Neuronal stem cell (in vitro differentiated cells): ENCODE data around the gene CA9. TPM values are rescaled to one million over a fixed set of nuclear protein-coding genes. Genes with fewer than 3 reads are reported as not detected.

ENCODE experiments used
- DNase-seq: peaks from one replicate; pipeline ENCODE4 v3.0.0-alpha.2; 2013; ENCODE audit warnings: low spot score
- H2AFZ ChIP-seq: one replicate; pipeline ENCODE4 v1.6.1; 2013; ENCODE audit warnings: mild to moderate bottlenecking, low read length, inconsistent platforms
- H2AK5ac ChIP-seq: 2 replicates; pipeline ENCODE4 v1.6.1; 2013; ENCODE audit warnings: low read depth, mild to moderate bottlenecking, inconsistent platforms, low read length, moderate library complexity, mixed read lengths
- H2BK120ac ChIP-seq: 2 replicates; pipeline ENCODE4 v1.6.1; 2013; ENCODE audit warnings: low read depth, mild to moderate bottlenecking, inconsistent platforms, low read length, moderate library complexity, mixed read lengths
- H2BK12ac ChIP-seq: one replicate; pipeline ENCODE4 v1.6.1; 2013; ENCODE audit warnings: low read length, inconsistent platforms
- H2BK15ac ChIP-seq: 2 replicates; pipeline ENCODE4 v1.6.1; 2013; ENCODE audit warnings: mild to moderate bottlenecking, low read length, inconsistent platforms, mixed read lengths
- H2BK5ac ChIP-seq: one replicate; pipeline ENCODE4 v1.6.1; 2013; ENCODE audit warnings: inconsistent platforms, mild to moderate bottlenecking, low read length, moderate library complexity
- H3K14ac ChIP-seq: one replicate; pipeline ENCODE4 v1.6.1; 2013; ENCODE audit warnings: low read length, inconsistent platforms
- H3K18ac ChIP-seq: 2 replicates; pipeline ENCODE4 v1.6.1; 2013; ENCODE audit warnings: low read length, inconsistent platforms
- H3K23ac ChIP-seq: 2 replicates; pipeline ENCODE4 v1.6.1; 2013; ENCODE audit warnings: low read depth, mild to moderate bottlenecking, mixed read lengths, low read length, inconsistent platforms; ENCODE audit not compliant: poor library complexity
- H3K27ac ChIP-seq: replicated peaks from 3 replicates; pipeline ENCODE4 v1.5.1; 2013; ENCODE audit warnings: low read length, inconsistent platforms
- H3K27me3 ChIP-seq, 3 experiments: 2 replicates each; pipeline ENCODE4 v1.6.1; 2013; ENCODE audit warnings: low read length in 3 of 3, mild to moderate bottlenecking in 2 of 3, inconsistent platforms in 1 of 3, low read depth in 1 of 3, mixed read lengths in 1 of 3, moderate library complexity in 1 of 3; ENCODE audit not compliant: control insufficient read depth in 3 of 3, insufficient read depth in 3 of 3
- H3K36me3 ChIP-seq, 2 donors: replicated peaks in 1 of 2; 2 replicates each; pipeline ENCODE4 v1.6.1; 2013; ENCODE audit warnings: low read length in 2 of 2; ENCODE audit not compliant: control insufficient read depth in 2 of 2, insufficient read depth in 2 of 2
- H3K4ac ChIP-seq: 2 replicates; pipeline ENCODE4 v1.6.1; 2013; ENCODE audit warnings: inconsistent platforms, mild to moderate bottlenecking, low read length, moderate library complexity
- H3K4me1 ChIP-seq, 2 donors: 1 replicate in 1 of 2; 2 replicates in 1 of 2; pipeline ENCODE4 v1.6.1; 2013; ENCODE audit warnings: low read length in 2 of 2, low read depth in 1 of 2; ENCODE audit not compliant: control insufficient read depth in 2 of 2, insufficient read depth in 1 of 2
- H3K4me2 ChIP-seq: one replicate; pipeline ENCODE4 v1.6.1; 2013; ENCODE audit warnings: mild to moderate bottlenecking, low read length, inconsistent platforms; ENCODE audit not compliant: insufficient read depth, poor library complexity, severe bottlenecking
- H3K4me3 ChIP-seq, 2 donors: 2 replicates each; pipeline ENCODE4 v1.5.1; 2013; ENCODE audit warnings: low read length in 2 of 2, mild to moderate bottlenecking in 2 of 2, inconsistent platforms in 1 of 2, moderate library complexity in 1 of 2
- H3K79me1 ChIP-seq: one replicate; pipeline ENCODE4 v1.6.1; 2013; ENCODE audit warnings: low read depth, mild to moderate bottlenecking, inconsistent platforms, low read length, moderate library complexity
- H3K9ac ChIP-seq: one replicate; pipeline ENCODE4 v1.6.1; 2013; ENCODE audit warnings: mild to moderate bottlenecking, low read depth, low read length, inconsistent platforms; ENCODE audit not compliant: poor library complexity
- H3K9me3 ChIP-seq, 2 donors: replicated peaks in 1 of 2; 2 replicates each; pipeline versions ENCODE3 to v1.6.1; 2013; ENCODE audit warnings: low read length in 2 of 2, mild to moderate bottlenecking in 2 of 2, inconsistent platforms in 1 of 2, low read depth in 1 of 2, mixed read lengths in 1 of 2, moderate library complexity in 1 of 2; ENCODE audit not compliant: control insufficient read depth in 2 of 2, insufficient read depth in 1 of 2
- H4K8ac ChIP-seq: one replicate; pipeline ENCODE4 v1.6.1; 2013; ENCODE audit warnings: low read depth, mild to moderate bottlenecking, inconsistent platforms, low read length, moderate library complexity
- H4K91ac ChIP-seq: one replicate; pipeline ENCODE4 v1.6.1; 2013; ENCODE audit warnings: low read length, low read depth, mild to moderate bottlenecking, inconsistent platforms; ENCODE audit not compliant: poor library complexity
- WGBS, 2 donors: extraction: QIAGEN DNeasy Blood & Tissue Kit; methylation state at CpG; one replicate each; pipeline ENCODE4 v1.1.7; 2013; ENCODE audit warnings: missing lambda C conversion rate in 2 of 2, mixed read lengths in 1 of 2; ENCODE audit not compliant: insufficient read length in 2 of 2, insufficient replicate concordance in 1 of 2; ENCODE audit errors: extremely low coverage in 2 of 2; 5-methylcytosine and 5-hydroxymethylcytosine counted together
- polyA plus RNA-seq, 2 experiments: library from polyadenylated mRNA; stranded (reverse); fragments of 200-250 nt; gene quantifications; one replicate each; pipeline ENCODE4 v1.2.3, GENCODE V29; 2013

The CA9 gene
- 1.1 TPM for polyA plus RNA-seq (2013, experiment 1 of 2)
- 1.7 TPM for polyA plus RNA-seq (2013, experiment 2 of 2)

GRCh38 chr9:35673132-35674024 is at the start of gene CA9:
Gene CA9 (plus strand): TSS chr9:35673928. CDS start chr9:35673960, 32 bp downstream.
- H3K4me2 ChIP-seq, result no peak within 1 kb of the TSS
- no peaks in the 10 kb centered on the region for H3K9me3 ChIP-seq
- no peak within 1 kb of the TSS for H3K14ac ChIP-seq
- H2AFZ ChIP-seq, result no peak within 1 kb of the TSS
- H3K9ac ChIP-seq, result peak within 1 kb of the TSS; percentile 50
- no peak within 1 kb of the TSS for H2BK120ac ChIP-seq
- H3K27me3 ChIP-seq, result peaks cover 0 to 34% (median 0%) of the 10 kb centered on the region in 3 experiments
- peak within 1 kb of the TSS; percentile 77 for H3K23ac ChIP-seq
- peak within 1 kb of the TSS; percentile 72 for H2BK15ac ChIP-seq
- no peak within 1 kb of the TSS for H3K4me3 ChIP-seq
- no peaks in the 10 kb centered on the region for H3K36me3 ChIP-seq
- H2AK5ac ChIP-seq, result peak within 1 kb of the TSS; percentile 91
- H4K91ac ChIP-seq, result no peak within 1 kb of the TSS
- H3K79me1 ChIP-seq, result no peaks in the 10 kb centered on the region
- no CpG with 5 or more reads among the region's 10 CpGs for WGBS, 2 donors
- H3K4me1 ChIP-seq, result peaks cover 0 to 6% of the 10 kb centered on the region in 2 donors
- no peak within 1 kb of the TSS for H4K8ac ChIP-seq
- H3K4ac ChIP-seq, result peak within 1 kb of the TSS; percentile 8
- DNase-seq, result no peak
- H2BK12ac ChIP-seq, result no peak within 1 kb of the TSS
- H3K27ac ChIP-seq, result no peak within 1 kb of the TSS
- H2BK5ac ChIP-seq, result no peak within 1 kb of the TSS
- H3K18ac ChIP-seq, result no peak within 1 kb of the TSS

- WGBS, 2 donors, result no CpG with 5 or more reads among the region's 2 CpGs
- Histone ChIP-seq H2BK15ac (no peak overlapping the region), H3K9ac (no peak overlapping the region), H3K18ac (no peak overlapping the region), H4K8ac (no peak overlapping the region), H2BK120ac (no peak overlapping the region), H2AK5ac (no peak overlapping the region), H4K91ac (no peak overlapping the region), H3K4me3 (no peak overlapping the region), H3K36me3 (no peaks in the 10 kb centered on the region), H3K14ac (no peak overlapping the region), H2AFZ (no peak overlapping the region), H2BK12ac (no peak overlapping the region), H3K27me3 (no peaks in the 10 kb centered on the region), H3K4me1 (no peaks in the 10 kb centered on the region), H3K23ac (no peak overlapping the region), H3K27ac (no peak overlapping the region), H3K4me2 (no peak overlapping the region), H2BK5ac (no peak overlapping the region), H3K9me3 (peaks cover 0 to 2% of the 10 kb centered on the region in 2 donors), H3K4ac (no peak overlapping the region), H3K79me1 (no peaks in the 10 kb centered on the region)
- DNase-seq, result no peak
These were observed 46.2 kb upstream of the CA9 start for GRCh38 chr9:35627575-35627974.

DNA sequence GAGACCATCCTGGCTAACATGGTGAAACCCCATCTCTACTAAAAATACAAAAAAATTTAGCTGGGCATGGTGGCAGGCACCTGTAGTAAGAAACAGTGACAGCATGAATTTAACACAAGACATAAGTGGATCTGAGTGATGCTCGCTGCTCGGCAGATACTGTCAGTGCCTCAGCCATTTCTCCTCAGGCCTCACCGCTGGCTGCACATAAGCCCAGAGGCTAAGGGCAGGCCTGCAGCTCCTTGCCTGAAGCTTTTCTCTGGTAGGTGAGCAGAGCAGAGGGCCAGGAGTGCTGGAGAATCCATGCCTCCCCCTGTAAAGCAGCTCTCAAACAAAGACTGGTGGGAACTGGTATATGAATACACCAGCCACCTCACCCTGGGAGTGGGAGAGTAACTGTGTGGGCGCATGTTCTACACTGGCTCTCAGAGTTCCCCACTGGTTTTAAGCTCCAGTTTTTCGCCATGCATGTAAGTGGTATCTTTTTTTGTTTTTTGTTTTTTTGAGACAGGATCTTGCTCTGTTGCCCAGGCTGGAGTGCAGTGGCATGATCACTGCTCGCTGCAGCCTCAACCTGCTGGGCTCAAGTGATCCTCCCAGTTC is 45.2 kb upstream of the CA9 start:
- no peak overlapping the region for H2BK120ac ChIP-seq
- H3K14ac ChIP-seq, result no peak overlapping the region
- no peaks in the 10 kb centered on the region for H3K4me1 ChIP-seq
- H2BK12ac ChIP-seq, result no peak overlapping the region
- H3K4me2 ChIP-seq, result no peak overlapping the region
- H3K9ac ChIP-seq, result no peak overlapping the region
- no peaks in the 10 kb centered on the region for H3K36me3 ChIP-seq
- H3K79me1 ChIP-seq, result no peaks in the 10 kb centered on the region
- H4K91ac ChIP-seq, result no peak overlapping the region
- no peak overlapping the region for H2AK5ac ChIP-seq
- H3K18ac ChIP-seq, result no peak overlapping the region
- H3K9me3 ChIP-seq, result peaks cover 0 to 2% of the 10 kb centered on the region in 2 donors
- no peaks in the 10 kb centered on the region for H3K27me3 ChIP-seq
- H3K4me3 ChIP-seq, result no peak overlapping the region
- no peak overlapping the region for H4K8ac ChIP-seq
- no peak overlapping the region for H2AFZ ChIP-seq
- no peak overlapping the region for H3K4ac ChIP-seq
- H3K23ac ChIP-seq, result no peak overlapping the region
- no peak overlapping the region for H2BK5ac ChIP-seq
- no peak overlapping the region for H2BK15ac ChIP-seq
- no peak overlapping the region for H3K27ac ChIP-seq
- WGBS, 2 donors, result no CpG with 5 or more reads among the region's 6 CpGs
- DNase-seq, result no peak

GRCh38 chr9:35629597-35629996 is 44.1 kb upstream of the CA9 start:
- no peak for DNase-seq
- no peak overlapping the region for H3K23ac ChIP-seq
- no peak overlapping the region for H2BK12ac ChIP-seq
- H4K8ac ChIP-seq, result no peak overlapping the region
- no peak overlapping the region for H3K4me3 ChIP-seq
- no peak overlapping the region for H2AK5ac ChIP-seq
- no peaks in the 10 kb centered on the region for H3K79me1 ChIP-seq
- H2AFZ ChIP-seq, result no peak overlapping the region
- H3K4me1 ChIP-seq, result no peaks in the 10 kb centered on the region
- no peaks in the 10 kb centered on the region for H3K27me3 ChIP-seq
- H3K4me2 ChIP-seq, result no peak overlapping the region
- H2BK5ac ChIP-seq, result no peak overlapping the region
- H3K4ac ChIP-seq, result no peak overlapping the region
- no peaks in the 10 kb centered on the region for H3K9me3 ChIP-seq
- H2BK15ac ChIP-seq, result no peak overlapping the region
- H3K14ac ChIP-seq, result no peak overlapping the region
- no peak overlapping the region for H2BK120ac ChIP-seq
- no CpG with 5 or more reads among the region's 5 CpGs for WGBS, 2 donors
- no peak overlapping the region for H3K18ac ChIP-seq
- no peak overlapping the region for H4K91ac ChIP-seq
- no peaks in the 10 kb centered on the region for H3K36me3 ChIP-seq
- H3K27ac ChIP-seq, result no peak overlapping the region
- peak overlapping the region; percentile 5 for H3K9ac ChIP-seq
